GM08714 (cell line): Measurements from ENCODE around the gene MALL.
"Not testable (repeated sequence)": the region's sequence is repeated elsewhere in the genome, so short reads cannot be mapped to it uniquely, and the experiment has no call there.

Source experiments
- H3K4me3 ChIP-seq: fragments of 200-500 bp; sonication (Bioruptor generic); 2 replicates; pipeline ENCODE4 v1.5.1; 2014; ENCODE audit warnings: mild to moderate bottlenecking, low read length, inconsistent platforms
- ZNF274 ChIP-seq: IDR thresholded peaks from 2 replicates; pipeline ENCODE4 v1.6.1; 2012; ENCODE audit warnings: mild to moderate bottlenecking, low read depth, low read length

The MALL gene

DNA sequence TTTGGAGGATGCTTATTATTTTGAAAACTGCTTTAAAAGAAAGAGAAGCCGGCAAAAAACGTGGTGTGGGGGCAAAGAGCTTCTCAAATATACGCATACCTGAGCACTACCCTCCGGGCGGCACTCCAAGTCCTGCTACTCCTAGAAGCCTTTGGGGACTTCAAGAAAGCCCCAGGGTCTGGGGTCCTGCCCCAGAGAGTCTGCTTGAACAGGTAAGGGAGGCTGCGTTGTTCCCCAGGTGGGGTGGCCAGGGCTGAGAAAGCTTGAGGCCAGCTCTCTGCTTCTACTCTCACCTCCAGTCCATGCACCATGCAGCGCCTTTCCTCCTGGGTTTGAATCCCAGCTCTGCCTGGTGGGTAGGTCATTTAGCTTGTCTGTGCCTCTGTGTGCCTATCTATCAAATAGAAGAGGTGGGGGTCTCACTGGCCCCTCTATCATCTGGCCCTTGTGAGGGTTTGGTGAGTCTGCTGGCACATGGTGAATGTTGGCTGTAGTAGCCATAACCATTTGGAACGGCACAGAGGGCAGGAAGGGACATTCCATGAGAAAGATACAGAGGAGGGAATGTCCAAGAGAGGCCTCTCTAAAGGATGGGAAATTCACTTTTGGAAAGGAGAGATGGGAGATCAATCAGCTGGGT, 19.5 kb downstream of the MALL start:
- no peak for TF ChIP-seq ZNF274
- no peak overlapping the region for H3K4me3 ChIP-seq

DNA sequence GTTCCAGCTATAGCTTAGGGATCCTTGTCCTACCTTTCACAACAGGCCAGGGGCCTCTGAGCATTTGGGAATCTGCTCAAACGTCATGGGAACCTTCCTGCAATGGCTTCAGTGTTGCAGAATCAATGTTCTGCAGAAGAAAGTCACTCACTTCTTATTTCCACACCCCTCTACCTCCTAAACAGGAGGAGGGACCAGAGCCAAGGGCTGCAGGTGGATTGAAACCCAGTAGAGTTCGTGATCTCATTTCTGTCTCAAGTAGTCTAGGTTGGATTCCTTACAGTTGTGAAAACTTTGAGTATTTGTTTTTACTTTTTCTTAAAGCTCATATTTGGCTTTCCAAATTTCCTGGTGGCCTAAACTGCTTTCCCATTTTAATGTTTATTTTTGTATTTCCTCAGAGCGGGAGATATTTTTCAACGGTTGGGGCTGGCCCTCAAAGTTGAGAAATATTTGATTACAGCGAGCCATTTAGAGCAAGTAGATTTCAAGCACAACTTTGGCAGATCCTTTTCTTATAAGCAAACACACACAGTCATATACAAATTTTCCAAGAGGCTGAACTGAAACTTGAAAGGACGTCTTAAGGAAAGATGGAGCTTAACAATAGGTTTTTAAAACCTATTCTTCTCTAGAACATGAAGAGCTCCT, 20.6 kb downstream of the MALL start:
- H3K4me3 ChIP-seq = not testable (repeated sequence)

DNA sequence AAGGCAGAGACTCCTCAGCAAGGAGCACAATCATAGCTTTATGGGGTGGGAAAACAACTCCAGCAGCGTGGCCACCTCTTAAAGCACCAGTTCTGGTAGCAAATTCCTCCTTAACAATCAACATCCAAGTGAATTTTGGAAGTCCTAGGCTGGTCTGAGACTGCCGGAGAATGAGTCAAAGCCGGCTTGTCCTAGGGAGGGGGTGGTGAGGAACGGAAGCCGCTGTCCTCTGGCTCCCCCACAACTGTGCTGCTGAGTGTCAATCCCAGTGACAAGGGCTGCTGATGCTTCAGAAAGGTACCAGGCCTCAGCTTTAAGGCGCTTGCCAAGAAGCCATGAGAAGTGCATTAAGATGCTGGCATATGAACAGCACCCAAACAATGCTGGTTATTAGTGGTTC, 21.7 kb downstream of the MALL start:
- H3K4me3 ChIP-seq = not testable (repeated sequence)

DNA sequence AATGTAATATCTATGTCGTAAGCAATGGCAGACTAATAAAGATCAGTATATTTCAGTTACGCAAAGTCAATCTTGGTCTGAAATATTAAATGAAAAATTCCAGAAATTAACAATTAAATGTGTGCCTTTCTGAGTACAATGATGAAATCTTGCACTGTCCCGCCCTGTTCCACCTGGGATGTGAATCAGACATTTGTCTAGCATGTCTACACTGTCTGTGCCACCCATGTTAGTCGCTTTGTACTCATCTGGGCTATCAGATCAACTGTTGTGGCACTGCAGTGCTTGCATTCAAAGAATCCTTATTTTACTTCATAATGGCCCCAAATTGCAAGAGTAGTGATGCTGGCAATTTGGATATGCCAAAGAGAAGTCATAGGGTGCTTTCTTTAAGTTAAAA, 25.5 kb downstream of the MALL start:
- H3K4me3 ChIP-seq = not testable (repeated sequence)

DNA sequence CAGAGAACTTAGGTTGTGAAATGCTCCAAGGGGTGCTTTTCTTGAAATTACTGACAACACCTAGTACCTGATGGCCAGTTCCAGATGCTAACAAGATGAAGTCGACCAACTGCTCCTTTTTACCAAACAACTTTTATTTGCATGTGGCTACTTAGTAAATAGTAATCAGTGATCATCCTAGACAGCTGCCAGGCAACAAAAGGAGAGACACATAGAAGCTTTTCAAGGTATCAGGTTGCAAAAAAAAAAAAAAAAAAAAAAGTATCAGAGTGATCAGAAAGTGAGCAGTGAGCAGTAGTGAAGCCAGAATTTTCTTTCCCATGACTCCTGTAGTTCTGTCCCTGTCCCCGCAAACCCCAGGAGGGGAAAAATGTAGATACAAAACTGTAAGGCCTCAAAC, 31.9 kb downstream of the MALL start:
- not testable (repeated sequence) for H3K4me3 ChIP-seq

DNA sequence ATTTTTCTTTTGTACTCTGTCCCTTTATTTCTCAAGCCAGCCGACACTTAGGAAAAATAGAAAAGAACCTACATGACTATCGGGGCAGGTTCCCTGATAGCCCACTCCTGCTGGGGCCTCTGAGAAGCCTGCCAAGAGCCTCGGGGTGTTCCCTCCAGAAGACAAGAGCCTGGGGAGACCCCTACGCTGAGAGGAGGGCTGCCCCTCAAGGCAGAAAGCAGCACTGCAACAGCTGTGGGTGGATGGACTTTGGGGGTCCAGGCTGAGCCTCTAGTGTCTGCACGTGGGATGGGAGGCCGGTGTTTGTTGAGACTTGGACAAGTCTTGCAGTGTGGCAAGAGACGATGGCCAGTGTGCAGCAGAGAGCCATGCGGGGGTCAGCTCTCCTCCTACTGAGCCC, 32.5 kb downstream of the MALL start:
- not testable (repeated sequence) for H3K4me3 ChIP-seq

DNA sequence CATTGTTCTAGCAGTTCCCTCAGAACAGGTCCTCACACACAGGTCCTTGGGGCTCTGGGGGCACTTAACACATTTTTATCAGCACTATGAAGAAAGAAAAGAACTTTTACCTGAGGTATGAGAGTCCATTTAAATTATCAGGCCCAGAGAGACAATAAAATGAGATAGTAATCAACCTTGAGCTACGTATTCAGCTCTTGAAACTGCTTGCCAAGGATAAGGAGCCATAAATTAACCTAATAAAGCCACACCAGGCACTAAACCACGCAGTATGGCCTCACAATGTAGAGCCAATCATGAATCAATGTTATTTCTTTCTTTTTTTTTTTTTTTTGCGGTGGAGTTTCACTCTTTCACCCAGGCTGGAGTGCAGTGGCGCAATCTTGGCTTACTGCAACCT, 37.5 kb downstream of the MALL start:
- not testable (repeated sequence) for H3K4me3 ChIP-seq

DNA sequence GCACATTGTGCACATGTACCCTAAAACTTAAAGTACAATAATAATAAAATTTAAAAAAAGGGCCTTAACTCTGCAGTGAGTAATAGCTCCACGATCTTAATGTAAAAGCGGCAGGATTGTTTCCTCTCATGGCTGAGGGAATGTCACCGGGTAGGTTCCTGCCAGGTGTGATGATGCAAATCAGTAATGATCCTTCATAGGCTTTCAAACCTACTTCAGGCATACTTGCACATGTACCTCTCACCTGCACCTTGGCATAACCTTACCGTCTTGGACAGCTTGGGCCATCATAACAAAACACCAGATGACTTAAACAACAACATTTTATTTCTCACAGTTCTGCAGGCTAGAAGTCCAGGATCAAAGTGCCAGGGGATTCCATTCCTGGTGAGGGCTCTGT, 39.7 kb downstream of the MALL start:
- H3K4me3 ChIP-seq = not testable (repeated sequence)

DNA sequence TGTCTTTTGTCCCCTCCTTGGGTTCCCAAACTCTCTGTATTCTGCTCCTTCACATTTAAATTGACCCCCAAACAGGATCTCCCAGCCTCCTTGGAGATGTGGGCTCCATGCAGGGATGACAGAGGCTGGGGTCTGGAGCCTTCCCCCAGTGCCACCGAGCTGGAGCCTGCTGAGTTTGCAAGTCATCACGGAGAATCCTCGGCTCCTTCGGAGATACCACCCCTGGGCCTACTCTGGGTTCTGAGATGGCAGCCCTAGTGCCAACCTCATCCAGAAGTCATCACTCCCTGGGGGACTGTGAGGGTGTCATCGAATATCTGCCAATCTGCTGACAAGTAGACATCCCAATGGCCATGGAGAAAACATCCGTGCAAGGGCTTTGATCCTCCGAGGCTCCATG, 45.8 kb downstream of the MALL start:
- not testable (repeated sequence) for H3K4me3 ChIP-seq

DNA sequence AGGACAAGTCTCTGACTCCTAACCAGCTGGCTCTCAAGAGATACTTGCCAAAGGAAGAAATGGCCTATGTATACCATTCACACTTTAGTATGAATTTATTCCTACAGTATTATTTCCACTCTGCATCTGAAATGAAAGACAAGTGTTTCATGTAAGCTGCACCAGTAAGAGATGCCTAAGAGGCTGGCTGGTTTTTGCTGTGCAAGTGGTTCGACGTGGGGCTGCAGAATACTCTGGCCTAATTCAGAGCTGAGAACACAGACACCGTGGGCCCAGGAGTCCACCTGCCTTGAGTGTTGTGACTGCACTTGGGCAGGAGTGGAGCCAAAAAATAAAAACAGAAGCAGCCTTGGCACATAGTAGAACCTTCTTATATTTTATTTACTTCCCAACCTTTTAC, 47.5 kb downstream of the MALL start:
- not testable (repeated sequence) for H3K4me3 ChIP-seq

DNA sequence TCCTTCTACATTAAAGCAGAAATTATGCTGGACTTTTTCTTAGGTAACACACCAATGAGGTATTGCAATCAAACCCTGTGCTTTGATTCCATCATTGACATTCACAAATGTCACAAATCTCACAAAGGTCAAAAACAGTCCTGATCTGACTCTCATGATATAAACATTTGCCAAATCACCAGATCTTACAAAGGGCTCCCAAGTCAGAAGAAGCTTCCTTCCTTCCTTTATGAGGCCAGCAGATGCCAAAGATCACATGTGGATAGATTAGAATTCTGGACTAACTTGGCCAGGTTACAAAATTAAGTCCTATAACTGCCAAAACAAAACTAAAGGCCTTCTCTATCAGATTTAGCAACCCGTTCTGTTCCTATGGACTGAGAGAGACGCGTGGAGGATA, 53.3 kb downstream of the MALL start:
- H3K4me3 ChIP-seq = not testable (repeated sequence)

DNA sequence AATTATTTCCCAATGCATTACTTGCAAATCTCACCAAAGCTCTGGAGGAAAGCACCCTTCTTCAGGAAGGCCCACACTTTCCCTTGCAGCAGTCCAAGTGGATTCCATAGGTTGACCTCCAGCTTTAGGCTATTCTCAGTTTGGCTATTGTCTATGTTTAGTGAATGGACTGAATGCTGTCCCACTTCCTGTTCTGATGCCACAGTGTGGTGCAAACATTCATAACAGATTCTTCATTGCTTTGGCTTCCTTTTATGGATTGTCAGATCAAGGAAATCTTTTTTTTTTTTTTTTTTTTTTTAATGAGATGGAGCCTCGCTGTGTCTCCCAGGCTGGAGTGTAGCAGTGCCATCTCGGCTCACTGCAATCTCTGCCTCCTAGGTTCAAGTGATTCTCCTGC, 55.1 kb downstream of the MALL start:
- H3K4me3 ChIP-seq = not testable (repeated sequence)

DNA sequence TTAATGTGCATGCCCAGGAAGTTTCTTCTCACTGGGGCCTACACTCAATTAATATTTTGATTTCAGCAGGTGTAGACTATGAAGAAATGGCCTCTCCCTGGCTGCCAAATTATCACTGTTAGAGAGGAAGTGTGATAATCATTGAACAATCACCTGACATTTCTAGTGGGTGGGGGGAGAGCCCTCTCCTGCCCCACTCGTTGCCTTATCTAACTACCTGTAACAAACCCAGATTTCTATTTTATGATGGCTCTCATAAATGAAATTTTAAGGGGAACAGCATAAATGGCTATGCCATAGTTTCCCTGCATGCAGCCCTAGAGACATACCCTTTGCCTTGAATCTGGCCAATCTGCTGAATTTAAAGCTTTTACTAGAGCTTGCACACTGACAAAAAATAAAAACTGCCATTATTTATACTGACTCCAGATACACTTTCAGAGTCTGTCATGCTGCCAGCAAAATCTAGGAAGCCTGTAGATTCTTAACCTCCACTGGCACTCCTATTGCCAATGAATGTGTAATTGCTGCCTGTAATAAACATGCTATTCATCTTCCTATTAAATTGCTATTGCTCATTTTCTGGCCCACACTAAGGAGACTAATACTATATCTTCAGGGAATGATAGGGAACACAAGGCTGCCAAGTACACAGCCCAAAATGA, 55.8 kb downstream of the MALL start:
- not testable (repeated sequence) for H3K4me3 ChIP-seq

DNA sequence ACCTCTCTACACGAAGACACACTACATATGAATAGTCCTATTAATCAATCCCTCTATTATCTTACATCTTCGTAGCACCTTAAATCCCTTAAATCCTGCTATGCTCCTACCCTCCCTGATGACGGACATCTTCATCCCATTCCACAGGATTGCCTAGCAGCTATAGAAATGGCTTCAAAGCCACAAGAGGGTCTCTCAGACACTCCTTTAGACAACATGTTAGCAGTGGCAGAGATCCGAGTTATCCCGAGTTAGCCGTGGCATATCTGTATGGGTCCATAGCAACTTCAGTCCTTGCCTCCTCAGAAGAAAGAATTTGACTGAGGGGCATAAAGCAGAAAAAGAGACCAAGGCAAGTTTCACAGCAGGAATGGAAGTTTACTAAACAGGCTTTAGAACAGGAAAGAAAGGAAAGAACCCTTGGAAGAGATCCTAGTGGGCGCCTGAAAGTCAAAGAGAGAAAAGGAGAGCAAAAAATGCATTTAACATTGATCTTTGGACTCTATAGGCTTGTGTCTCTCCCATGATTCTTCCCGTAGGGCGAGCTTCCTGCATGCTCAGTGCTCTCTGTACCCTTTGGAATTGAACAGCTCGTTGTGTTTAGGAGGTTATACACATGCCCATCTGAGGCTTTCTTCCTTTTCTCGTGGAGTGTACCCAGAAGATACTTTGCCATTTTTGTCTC, 56.5 kb downstream of the MALL start:
- not testable (repeated sequence) for H3K4me3 ChIP-seq

DNA sequence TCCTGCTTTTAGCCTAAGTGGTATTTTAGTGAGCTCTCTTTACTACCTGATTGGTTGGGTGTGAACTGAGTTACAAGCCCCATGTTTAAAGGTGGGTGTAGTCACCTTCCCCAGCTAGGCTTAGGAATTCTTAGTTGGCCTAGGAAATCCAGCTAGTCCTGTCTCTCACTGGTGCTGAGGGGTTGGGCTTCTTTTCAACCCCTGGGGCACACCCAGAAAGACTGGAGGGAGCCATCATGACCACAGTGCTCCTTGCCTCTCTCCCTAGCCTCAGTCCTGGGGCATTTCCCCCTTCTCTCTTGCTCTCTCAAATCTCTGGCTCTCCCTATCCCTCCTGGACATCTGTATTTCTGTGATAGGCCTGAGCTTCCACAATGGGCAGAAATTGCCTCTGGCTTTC, 57.6 kb downstream of the MALL start:
- not testable (repeated sequence) for H3K4me3 ChIP-seq

DNA sequence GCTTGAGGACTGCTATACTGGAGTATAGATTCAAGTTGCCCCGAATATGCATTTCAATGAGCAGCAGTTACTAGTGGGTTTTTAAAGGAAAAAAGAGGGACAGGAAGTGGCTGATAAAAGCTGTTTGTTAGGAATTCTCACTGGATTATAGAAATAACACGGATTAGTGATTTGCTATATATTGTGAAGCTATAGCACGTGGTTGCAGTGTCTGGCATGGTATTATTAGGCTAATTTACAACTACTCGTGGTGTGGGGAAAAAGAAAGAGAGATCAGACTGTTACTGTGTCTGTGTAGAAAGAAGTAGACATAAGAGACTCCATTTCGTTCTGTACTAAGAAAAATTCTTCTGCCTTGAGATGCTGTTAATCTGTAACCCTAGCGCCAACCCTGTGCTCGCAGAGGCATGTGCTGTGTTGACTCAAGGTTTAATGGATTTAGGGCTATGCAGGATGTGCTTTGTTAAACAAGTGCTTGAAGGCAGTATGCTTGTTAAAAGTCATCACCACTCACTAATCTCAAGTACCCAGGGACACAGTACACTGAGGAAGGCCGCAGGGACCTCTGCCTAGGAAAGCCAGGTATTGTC, 59.7 kb downstream of the MALL start:
- not testable (repeated sequence) for H3K4me3 ChIP-seq

DNA sequence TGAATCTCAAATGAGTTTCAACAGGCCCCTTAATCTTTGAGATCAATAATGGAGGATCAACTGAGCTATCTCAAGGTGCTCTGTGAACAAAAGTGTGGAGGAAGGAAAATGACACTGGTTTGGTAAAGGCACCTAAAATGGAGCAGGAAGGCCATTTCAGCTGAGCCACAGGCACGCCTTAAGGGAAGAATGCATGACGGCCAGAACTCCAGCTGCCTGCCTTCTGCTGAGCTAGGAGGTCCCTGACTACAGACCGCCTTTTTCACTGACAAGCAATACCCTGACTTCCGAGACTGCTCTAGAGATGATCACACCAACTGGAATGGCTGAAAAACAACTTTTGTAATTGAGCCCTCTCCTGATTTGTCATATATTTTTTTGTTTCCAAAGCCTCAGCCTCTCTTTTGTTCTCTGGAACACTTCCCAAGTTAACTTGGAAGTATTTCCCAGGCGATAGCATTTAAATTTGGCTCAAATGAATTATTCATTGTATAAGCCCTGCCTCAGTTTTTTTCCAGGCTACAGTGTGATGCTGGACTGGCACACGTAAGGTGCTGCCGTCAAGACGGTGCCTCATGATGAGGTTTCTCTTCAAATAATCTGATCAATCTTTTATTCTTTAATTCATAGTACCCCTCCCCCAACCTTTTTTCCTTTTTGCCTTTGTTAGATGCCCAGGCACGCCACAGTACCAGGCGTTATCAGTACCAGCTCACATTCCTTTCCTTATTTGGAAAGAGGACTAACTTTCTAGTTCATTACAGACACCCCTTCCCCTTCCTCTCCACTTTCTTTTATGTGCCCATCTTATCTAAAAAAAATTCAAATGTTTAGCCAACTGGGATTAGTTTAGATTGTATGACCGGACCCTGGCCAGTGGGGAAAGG, 60.9 kb downstream of the MALL start:
- not testable (repeated sequence) for H3K4me3 ChIP-seq

DNA sequence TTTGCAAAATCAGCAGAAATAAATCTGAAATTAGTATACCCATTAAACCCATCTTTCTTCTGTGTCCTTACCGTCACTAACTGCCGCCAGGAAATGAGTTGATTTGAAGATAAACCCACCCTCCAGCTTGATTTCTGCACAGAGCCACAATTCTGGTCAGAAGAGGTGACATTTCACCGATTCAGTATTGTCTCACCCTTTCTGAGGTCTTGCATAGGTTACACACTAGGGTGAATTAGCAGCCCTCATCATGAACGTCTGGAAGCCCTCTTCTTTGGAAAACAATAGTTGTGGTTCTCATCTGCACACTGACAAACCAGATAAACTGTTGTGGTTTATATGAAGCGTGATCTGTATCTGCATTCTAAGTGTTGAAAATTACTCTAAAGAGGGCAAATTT, 61.9 kb downstream of the MALL start:
- not testable (repeated sequence) for H3K4me3 ChIP-seq

DNA sequence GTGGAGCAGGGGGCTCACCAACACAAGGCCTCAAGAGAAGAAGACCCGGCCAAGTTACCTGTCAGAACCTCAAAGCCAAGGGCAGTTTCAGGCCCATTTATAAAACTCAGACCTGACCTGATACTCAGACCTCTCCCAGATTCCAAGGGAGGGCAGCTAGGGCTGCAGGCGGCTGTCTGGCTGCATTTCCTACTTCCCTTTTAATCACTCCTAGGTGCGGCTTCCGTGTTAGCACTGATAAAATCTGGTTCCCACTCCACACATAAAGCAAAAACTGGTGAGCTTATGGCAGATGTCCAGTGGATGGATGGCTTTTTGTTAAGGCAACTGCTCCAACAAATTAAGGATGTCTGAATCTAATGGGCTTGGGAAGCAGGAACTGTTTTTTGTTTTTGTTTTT, 63.5 kb downstream of the MALL start:
- H3K4me3 ChIP-seq = not testable (repeated sequence)

DNA sequence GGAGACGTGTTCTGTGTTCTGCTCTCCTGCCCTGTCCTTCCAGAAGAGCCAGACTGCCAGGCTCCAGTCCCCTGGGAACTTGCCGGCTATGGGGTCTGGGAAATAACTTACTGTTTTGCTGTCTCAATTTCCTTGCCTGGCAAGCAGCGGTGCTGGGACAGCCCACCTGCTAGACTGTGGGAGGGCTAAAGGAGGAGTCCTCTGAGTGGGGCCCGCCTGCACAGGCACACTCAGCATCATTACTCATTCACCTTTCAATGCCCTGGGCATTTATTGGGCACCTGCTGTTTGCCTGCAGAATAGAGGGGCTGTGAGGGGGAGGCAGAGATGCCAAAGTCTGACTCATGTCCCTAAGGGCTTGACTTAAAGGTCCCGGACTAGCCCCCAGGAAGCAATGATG, 65.4 kb downstream of the MALL start:
- H3K4me3 ChIP-seq = not testable (repeated sequence)

DNA sequence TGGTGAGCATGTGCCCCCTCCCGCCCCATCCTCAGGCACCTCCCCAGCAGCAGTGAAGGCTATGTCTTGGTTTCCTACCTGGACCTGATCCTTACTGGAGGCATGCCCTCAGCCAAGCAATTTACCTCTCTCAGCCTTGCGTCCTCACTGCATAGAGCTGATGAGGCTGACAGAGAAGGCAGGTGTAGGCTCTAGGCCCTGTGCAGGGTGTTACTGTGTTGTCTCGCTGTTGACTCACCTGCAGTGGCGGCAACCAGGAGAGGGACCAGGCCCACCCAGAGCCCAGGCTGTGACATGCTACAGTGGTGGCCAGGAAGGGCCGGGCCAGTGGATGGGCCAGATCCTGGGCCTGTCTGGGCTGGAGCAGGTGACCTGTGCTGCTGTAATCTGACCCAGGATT, 65.9 kb downstream of the MALL start:
- not testable (repeated sequence) for H3K4me3 ChIP-seq
